SK-N-SH (cell line): ENCODE measurements around the gene ZMIZ1. TPM values are rescaled to one million over a fixed set of nuclear protein-coding genes. Genes with fewer than 3 reads are reported as not detected.

Source experiments
- CTCF ChIA-PET: fragments of 300-600, 350-600 bp; formaldehyde crosslinking; extraction: SDS; loops from one replicate; lab custom pipeline; 2021; lab: Yijun Ruan, JAX
- POLR2A ChIA-PET: fragments of 350-600 bp; sonication (Branson Sonifier 250); formaldehyde crosslinking; extraction: SDS; loops from one replicate; lab custom pipeline; 2020; ENCODE audit warnings: antibody characterized with exemption, inconsistent platforms; lab: Yijun Ruan, JAX
- DNase-seq: peaks from one replicate; pipeline ENCODE4 v3.0.0; 2012
- H2AFZ ChIP-seq: fragments of 200-600 bp; sonication (generic); 2 replicates; pipeline ENCODE4 v1.8.1; 2016; ENCODE audit warnings: antibody characterized with exemption, mild to moderate bottlenecking, low read depth
- H3F3A ChIP-seq: fragments of 200-600 bp; sonication (generic); replicated peaks from 2 replicates; pipeline ENCODE3; 2016; ENCODE audit warnings: antibody characterized with exemption, mild to moderate bottlenecking; ENCODE audit not compliant: insufficient read depth
- H3K27ac ChIP-seq, 2 experiments: fragments of 200-500 bp in 1 of 2; fragments of 200-600 bp in 1 of 2; sonication (Bioruptor generic) in 1 of 2; sonication (generic), shearing (Covaris generic) in 1 of 2; 2 replicates each; pipeline versions ENCODE4 v1.5.1 to v1.6.1; 2014 to 2016; ENCODE audit warnings: low read depth in 2 of 2, inconsistent platforms in 1 of 2, low read length in 1 of 2, mild to moderate bottlenecking in 1 of 2, mixed read lengths in 1 of 2
- H3K27me3 ChIP-seq: fragments of 200-600 bp; sonication (generic), shearing (Covaris generic); 2 replicates; pipeline ENCODE4 v1.6.1; 2016; ENCODE audit warnings: mixed run types; ENCODE audit not compliant: insufficient read depth
- H3K36me3 ChIP-seq, 2 experiments: fragments of 200-500 bp in 1 of 2; fragments of 200-600 bp in 1 of 2; sonication (Bioruptor generic) in 1 of 2; sonication (generic) in 1 of 2; replicated peaks in 1 of 2; 2 replicates each; pipeline versions ENCODE3 to v1.5.1; 2014 to 2016; ENCODE audit warnings: low read length in 1 of 2, mild to moderate bottlenecking in 1 of 2; ENCODE audit not compliant: insufficient read depth in 2 of 2, control insufficient read depth in 1 of 2
- H3K4me1 ChIP-seq, 2 experiments: fragments of 200-500 bp in 1 of 2; fragments of 200-600 bp in 1 of 2; sonication (Bioruptor generic) in 1 of 2; sonication (generic), shearing (Covaris generic) in 1 of 2; 2 replicates each; pipeline versions ENCODE4 v1.5.1 to v1.6.1; 2014 to 2016; ENCODE audit warnings: low read depth in 1 of 2, low read length in 1 of 2, mixed run types in 1 of 2; ENCODE audit not compliant: insufficient read depth in 2 of 2, control insufficient read depth in 1 of 2
- H3K4me2 ChIP-seq: fragments of 200-600 bp; sonication (generic), shearing (Covaris generic); 2 replicates; pipeline ENCODE4 v1.6.1; 2017; ENCODE audit warnings: mixed run types
- H3K4me3 ChIP-seq, 2 experiments: fragments of 200-500 bp in 1 of 2; fragments of 200-600 bp in 1 of 2; sonication (Bioruptor generic) in 1 of 2; sonication (generic), shearing (Covaris generic) in 1 of 2; 2 replicates each; pipeline versions ENCODE4 v1.5.1 to v1.8.1; 2014 to 2016; ENCODE audit warnings: low read depth in 2 of 2, inconsistent platforms in 1 of 2, low read length in 1 of 2, mild to moderate bottlenecking in 1 of 2, mixed read lengths in 1 of 2, moderate library complexity in 1 of 2
- H3K79me2 ChIP-seq: fragments of 200-600 bp; sonication (generic); 2 replicates; pipeline ENCODE4 v1.8.1; 2017; ENCODE audit warnings: mild to moderate bottlenecking; ENCODE audit not compliant: insufficient read depth
- H3K9ac ChIP-seq: fragments of 200-600 bp; sonication (generic); 2 replicates; pipeline ENCODE4 v1.6.1; 2017; ENCODE audit warnings: mixed run types
- H3K9me2 ChIP-seq: fragments of 200-600 bp; sonication (generic); 2 replicates; pipeline ENCODE4 v1.6.1; 2017; ENCODE audit warnings: mixed run types
- H3K9me3 ChIP-seq: fragments of 200-600 bp; sonication (generic); 2 replicates; pipeline ENCODE4 v1.6.1; 2017; ENCODE audit warnings: mixed run types, mild to moderate bottlenecking, moderate library complexity
- H4K20me1 ChIP-seq: fragments of 200-600 bp; sonication (generic); 2 replicates; pipeline ENCODE4 v1.6.1; 2017; ENCODE audit warnings: mild to moderate bottlenecking, mixed run types; ENCODE audit not compliant: insufficient read depth
- CHD2 ChIP-seq: fragments of 150-350 bp; IDR thresholded peaks from 2 replicates; pipeline ENCODE4 v1.6.1; 2018; ENCODE audit warnings: low read length; ENCODE audit not compliant: partially characterized antibody
- ELF1 ChIP-seq: IDR thresholded peaks from 2 replicates; pipeline ENCODE4 v1.4.0; 2012
- EP300 ChIP-seq, 2 experiments: IDR thresholded peaks; 2 replicates each; pipeline versions ENCODE4 v1.4.0 to v1.6.1; 2012; ENCODE audit warnings: borderline replicate concordance in 1 of 2, low read depth in 1 of 2, low read length in 1 of 2
- EZH2phosphoT487 ChIP-seq: fragments of 200-600 bp; sonication (generic); IDR thresholded peaks from 2 replicates; pipeline ENCODE4 v1.6.1; 2017; ENCODE audit warnings: low read depth, mixed run types, mild to moderate bottlenecking, antibody characterized with exemption, moderate library complexity, borderline replicate concordance
- FOSL2 ChIP-seq: IDR thresholded peaks from 2 replicates; pipeline ENCODE4 v1.4.0; 2012; ENCODE audit warnings: low read depth, mild to moderate bottlenecking, moderate library complexity, borderline replicate concordance
- FOXM1 ChIP-seq: IDR thresholded peaks from 2 replicates; pipeline ENCODE4 v1.4.0; 2012; ENCODE audit warnings: low read depth, mild to moderate bottlenecking
- GABPA ChIP-seq: IDR thresholded peaks from 2 replicates; pipeline ENCODE4 v1.4.0; 2012; ENCODE audit warnings: low read depth, mild to moderate bottlenecking
- MAX ChIP-seq: IDR thresholded peaks from 2 replicates; pipeline ENCODE4 v1.4.0; 2012; ENCODE audit warnings: low read depth
- RCOR1 ChIP-seq: fragments of 150-350 bp; IDR thresholded peaks from 2 replicates; pipeline ENCODE4 v1.6.1; 2017; ENCODE audit warnings: antibody characterized with exemption, low read length
- REST ChIP-seq: IDR thresholded peaks from 2 replicates; pipeline ENCODE4 v1.6.1; 2012; ENCODE audit warnings: mild to moderate bottlenecking, low read depth, low read length, moderate library complexity
- SMC3 ChIP-seq: IDR thresholded peaks from 2 replicates; pipeline ENCODE4 v1.6.1; 2012; ENCODE audit warnings: low read depth, low read length, improper control_type of control experiment
- TCF12 ChIP-seq: IDR thresholded peaks from 2 replicates; pipeline ENCODE4 v1.4.0; 2012
- USF2 ChIP-seq: fragments of 150-350 bp; IDR thresholded peaks from 2 replicates; pipeline ENCODE4 v1.6.1; 2017; ENCODE audit warnings: antibody characterized with exemption, low read length, low read depth, borderline replicate concordance
- YY1 ChIP-seq: IDR thresholded peaks from 2 replicates; pipeline ENCODE4 v1.4.0; 2012; ENCODE audit warnings: low read depth, mild to moderate bottlenecking
- ZBTB33 ChIP-seq: IDR thresholded peaks from 2 replicates; pipeline ENCODE4 v1.4.0; 2012; ENCODE audit warnings: low read depth, borderline replicate concordance
- WGBS: methylation state at CpG from one replicate; pipeline ENCODE4 v1.1.6; 2017; ENCODE audit warnings: low lambda C conversion rate; 5-methylcytosine and 5-hydroxymethylcytosine counted together
- polyA plus RNA-seq, 3 experiments: library from polyadenylated mRNA; depleted of rRNA; stranded (reverse); fragments of >200 nt; gene quantifications; 2 replicates each; pipeline ENCODE4 v1.2.3, GENCODE V29; 2012

The ZMIZ1 gene
- polyA plus RNA-seq, 1 of the 3 experiments (the other 2 are of a cell fraction): 23.5 TPM

- peak overlapping the region; percentile 88 to 97 for H3K27ac ChIP-seq
- H3K4me3 ChIP-seq: peak overlapping the region; percentile 93 to 99
- H4K20me1 ChIP-seq: peaks cover 49% of the 10 kb centered on the region
- H3K27me3 ChIP-seq: no peaks in the 10 kb centered on the region
- no peak for TF ChIP-seq ZBTB33
- TF ChIP-seq EP300 (IDR thresholded peaks at IDR 0.05; ENCODE audit: borderline replicate concordance in 1 of 2, low read depth in 1 of 2, low read length in 1 of 2): no peak
- no peak for TF ChIP-seq CHD2
- no peak for TF ChIP-seq GABPA
- TF ChIP-seq USF2: no peak
- TF ChIP-seq TCF12: no peak
- no peak for TF ChIP-seq FOSL2
- TF ChIP-seq FOXM1: no peak
- TF ChIP-seq MAX: no peak
- TF ChIP-seq REST: no peak
- TF ChIP-seq EZH2phosphoT487: no peak
- no peak for TF ChIP-seq YY1
- TF ChIP-seq RCOR1: no peak
- TF ChIP-seq SMC3: no peak
- no peak for TF ChIP-seq ELF1
- H3K9me3 ChIP-seq: no peaks in the 10 kb centered on the region
- H3K9me2 ChIP-seq: no peaks in the 10 kb centered on the region
- WGBS: 0% methylated on average over 13 of the region's 55 CpGs
- no peak overlapping the region for H2AFZ ChIP-seq
- CTCF ChIA-PET: interaction anchor here (0.8 to 14.5 kb wide), 8 partner anchors 21 to 1023 kb away, joined by 3 to 129 read pairs (median 4); no protein-coding TSS in a partner anchor
- peaks cover 19 to 57% of the 10 kb centered on the region in 2 experiments for H3K4me1 ChIP-seq
- peaks cover 7% of the 10 kb centered on the region for H3F3A ChIP-seq
- no peaks in the 10 kb centered on the region for H3K36me3 ChIP-seq
- peaks cover 62% of the 10 kb centered on the region for H3K79me2 ChIP-seq
- H3K4me2 ChIP-seq: peak overlapping the region; percentile 98
- POLR2A ChIA-PET: interaction anchor here (0.6 to 2.5 kb wide), 7 partner anchors 10 to 366 kb away, joined by 3 to 12 read pairs (median 4); no protein-coding TSS in a partner anchor
- H3K9ac ChIP-seq: peak overlapping the region; percentile 95
- DNase-seq: peak; percentile 70
These were observed 1.4 kb downstream of the ZMIZ1 start for GRCh38 chr10:79070081-79070605.
